C4-2B (cell line): ENCODE results near the gene AXL.

Experiments
- ZFX ChIP-seq: fragments of 450-650 bp; IDR thresholded peaks from 2 replicates; pipeline ENCODE4 v1.6.1; 2017
- TF ChIP-seq, protein P1 (sequence below): fragments of 450-650 bp; conservative IDR thresholded peaks from 2 replicates; pipeline ENCODE4 v1.5.1; 2017; ENCODE audit warnings: mild to moderate bottlenecking

DNA sequence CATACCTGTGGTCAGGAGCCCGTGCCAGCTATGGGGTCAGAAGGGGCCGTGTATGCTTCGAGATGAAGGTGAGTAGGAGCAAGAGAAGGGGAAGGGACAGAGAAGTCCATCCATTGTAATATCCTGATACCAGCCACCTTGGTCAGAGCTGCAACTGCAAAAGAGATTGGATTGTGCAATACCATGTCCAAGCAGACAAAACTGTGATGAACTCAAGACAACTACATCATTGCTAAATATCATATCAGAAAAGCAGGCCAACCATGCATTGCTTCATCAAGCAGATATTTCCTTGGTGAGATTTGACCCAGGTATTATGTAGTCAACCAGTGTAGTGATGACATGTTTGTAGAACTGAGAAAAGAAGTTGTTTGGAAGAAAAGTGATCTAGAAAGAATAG, 57.2 kb downstream of the AXL start:
- TF ChIP-seq, protein P1, sequence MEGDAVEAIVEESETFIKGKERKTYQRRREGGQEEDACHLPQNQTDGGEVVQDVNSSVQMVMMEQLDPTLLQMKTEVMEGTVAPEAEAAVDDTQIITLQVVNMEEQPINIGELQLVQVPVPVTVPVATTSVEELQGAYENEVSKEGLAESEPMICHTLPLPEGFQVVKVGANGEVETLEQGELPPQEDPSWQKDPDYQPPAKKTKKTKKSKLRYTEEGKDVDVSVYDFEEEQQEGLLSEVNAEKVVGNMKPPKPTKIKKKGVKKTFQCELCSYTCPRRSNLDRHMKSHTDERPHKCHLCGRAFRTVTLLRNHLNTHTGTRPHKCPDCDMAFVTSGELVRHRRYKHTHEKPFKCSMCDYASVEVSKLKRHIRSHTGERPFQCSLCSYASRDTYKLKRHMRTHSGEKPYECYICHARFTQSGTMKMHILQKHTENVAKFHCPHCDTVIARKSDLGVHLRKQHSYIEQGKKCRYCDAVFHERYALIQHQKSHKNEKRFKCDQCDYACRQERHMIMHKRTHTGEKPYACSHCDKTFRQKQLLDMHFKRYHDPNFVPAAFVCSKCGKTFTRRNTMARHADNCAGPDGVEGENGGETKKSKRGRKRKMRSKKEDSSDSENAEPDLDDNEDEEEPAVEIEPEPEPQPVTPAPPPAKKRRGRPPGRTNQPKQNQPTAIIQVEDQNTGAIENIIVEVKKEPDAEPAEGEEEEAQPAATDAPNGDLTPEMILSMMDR: no peak
- TF ChIP-seq ZFX: no peak
